Neural progenitor cell (in vitro differentiated cells): ENCODE measurements around the gene CPT1B. TPM values are rescaled to one million over a fixed set of nuclear protein-coding genes. Genes with fewer than 3 reads are reported as not detected.

Source experiments
- DNase-seq: peaks from one replicate; pipeline ENCODE4 v3.0.0-alpha.2; 2016; ENCODE audit warnings: low spot score
- H2AFZ ChIP-seq: fragments of 200-600 bp; sonication (generic); replicated peaks from 2 replicates; pipeline ENCODE4 v1.6.1; 2016; ENCODE audit warnings: antibody characterized with exemption
- H3F3A ChIP-seq: fragments of 200-600 bp; sonication (generic); 2 replicates; pipeline ENCODE4 v1.6.1; 2016; ENCODE audit warnings: antibody characterized with exemption, low read depth
- H3K27ac ChIP-seq: fragments of 200-600 bp; sonication (generic); 2 replicates; pipeline ENCODE4 v1.5.1; 2016; ENCODE audit warnings: mild to moderate bottlenecking
- H3K27me3 ChIP-seq: fragments of 200-600 bp; sonication (generic); 2 replicates; pipeline ENCODE4 v1.6.1; 2016; ENCODE audit warnings: mild to moderate bottlenecking, moderate library complexity
- H3K36me3 ChIP-seq: fragments of 200-600 bp; sonication (generic); 2 replicates; pipeline ENCODE4 v1.5.1; 2016
- H3K4me1 ChIP-seq: fragments of 200-600 bp; sonication (generic); 2 replicates; pipeline ENCODE4 v1.6.1; 2016; ENCODE audit warnings: mixed run types
- H3K4me2 ChIP-seq: fragments of 200-600 bp; sonication (generic); 2 replicates; pipeline ENCODE4 v1.6.1; 2016
- H3K4me3 ChIP-seq: fragments of 200-600 bp; sonication (generic); 2 replicates; pipeline ENCODE4 v1.5.1; 2016
- H3K79me2 ChIP-seq: fragments of 200-600 bp; sonication (generic); 2 replicates; pipeline ENCODE4 v1.6.1; 2016; ENCODE audit warnings: low read depth
- H3K9ac ChIP-seq: fragments of 200-600 bp; sonication (generic); 2 replicates; pipeline ENCODE4 v1.6.1; 2016
- H3K9me3 ChIP-seq: fragments of 200-600 bp; sonication (generic); 2 replicates; pipeline ENCODE4 v1.5.1; 2016; ENCODE audit warnings: low read depth
- H4K20me1 ChIP-seq: fragments of 200-600 bp; sonication (generic); 2 replicates; pipeline ENCODE4 v1.6.1; 2016; ENCODE audit warnings: low read depth
- H3K27ac Mint-ChIP-seq: 3 replicates; pipeline ENCODE4 v1.8.0; 2021; ENCODE audit warnings: mixed read lengths
- H3K27me3 Mint-ChIP-seq: 2 replicates; pipeline ENCODE4 v1.8.0; 2022; ENCODE audit warnings: low read depth, mild to moderate bottlenecking, inconsistent platforms, moderate library complexity, mixed read lengths; ENCODE audit not compliant: insufficient read depth
- H3K36me3 Mint-ChIP-seq: 3 replicates; pipeline ENCODE4 v1.8.0; 2021; ENCODE audit warnings: mixed read lengths
- H3K4me1 Mint-ChIP-seq: 3 replicates; pipeline ENCODE4 v1.8.0; 2021; ENCODE audit warnings: mixed read lengths
- H3K4me3 Mint-ChIP-seq: 3 replicates; pipeline ENCODE4 v1.8.0; 2021; ENCODE audit warnings: mild to moderate bottlenecking, moderate library complexity, mixed read lengths
- H3K9me3 Mint-ChIP-seq: 3 replicates; pipeline ENCODE4 v1.8.0; 2020; ENCODE audit warnings: mixed read lengths
- EZH2 ChIP-seq: fragments of 200-600 bp; sonication (generic); IDR thresholded peaks from 2 replicates; pipeline ENCODE4 v1.6.1; 2017; ENCODE audit warnings: antibody characterized with exemption, mild to moderate bottlenecking, moderate library complexity
- EZH2phosphoT487 ChIP-seq: fragments of 200-600 bp; sonication (generic); IDR thresholded peaks from 2 replicates; pipeline ENCODE4 v1.6.1; 2017; ENCODE audit warnings: antibody characterized with exemption
- total RNA-seq: library from RNA; depleted of rRNA; stranded (reverse); fragments of >200 nt; gene quantifications from 2 replicates; pipeline ENCODE4 v1.2.3, GENCODE V29; 2015; ENCODE audit warnings: low replicate concordance
- TF ChIP-seq, protein P1 (sequence below): fragments of 200-600 bp; sonication (generic); IDR thresholded peaks from 2 replicates; pipeline ENCODE4 v1.5.1; 2017; ENCODE audit warnings: antibody characterized with exemption, mild to moderate bottlenecking

Gene CPT1B
- total RNA-seq, 1 donor from 2014 or later = 33.9 TPM

DNA sequence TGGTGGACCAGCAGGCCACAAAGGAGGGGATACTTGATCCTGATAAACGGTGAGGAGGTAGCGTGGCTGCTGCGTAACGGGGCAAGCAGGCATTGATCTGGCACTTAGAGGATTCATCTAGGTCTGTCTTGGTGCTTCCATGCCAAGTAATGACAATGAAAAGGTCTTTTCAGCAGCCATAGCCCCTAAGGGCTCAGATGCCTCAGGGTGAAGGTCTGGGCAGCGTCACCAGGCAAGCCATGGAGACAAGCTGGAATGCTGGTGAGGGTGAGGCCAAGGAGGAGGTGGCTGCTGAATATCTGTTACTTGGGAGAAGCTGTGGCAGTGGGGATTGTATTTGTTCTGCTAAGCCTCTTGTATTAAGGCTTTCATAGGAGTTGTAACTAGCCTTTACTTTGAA is 9.2 kb upstream of the CPT1B start:
- Mint-ChIP-seq H3K27ac (no peak overlapping the region), H3K27me3 (peaks cover 8% of the 10 kb centered on the region), H3K4me3 (no peak overlapping the region), H3K36me3 (no peaks in the 10 kb centered on the region), H3K9me3 (no peaks in the 10 kb centered on the region), H3K4me1 (peaks cover 10% of the 10 kb centered on the region)
- H3K27ac ChIP-seq = no peak overlapping the region
- H4K20me1 ChIP-seq = no peaks in the 10 kb centered on the region
- no peak overlapping the region for H2AFZ ChIP-seq
- H3K27me3 ChIP-seq = peaks cover 4% of the 10 kb centered on the region
- H3K9ac ChIP-seq = no peak overlapping the region
- no peaks in the 10 kb centered on the region for H3K36me3 ChIP-seq
- H3K4me2 ChIP-seq = no peak overlapping the region
- DNase-seq = no peak
- TF ChIP-seq, protein P1, sequence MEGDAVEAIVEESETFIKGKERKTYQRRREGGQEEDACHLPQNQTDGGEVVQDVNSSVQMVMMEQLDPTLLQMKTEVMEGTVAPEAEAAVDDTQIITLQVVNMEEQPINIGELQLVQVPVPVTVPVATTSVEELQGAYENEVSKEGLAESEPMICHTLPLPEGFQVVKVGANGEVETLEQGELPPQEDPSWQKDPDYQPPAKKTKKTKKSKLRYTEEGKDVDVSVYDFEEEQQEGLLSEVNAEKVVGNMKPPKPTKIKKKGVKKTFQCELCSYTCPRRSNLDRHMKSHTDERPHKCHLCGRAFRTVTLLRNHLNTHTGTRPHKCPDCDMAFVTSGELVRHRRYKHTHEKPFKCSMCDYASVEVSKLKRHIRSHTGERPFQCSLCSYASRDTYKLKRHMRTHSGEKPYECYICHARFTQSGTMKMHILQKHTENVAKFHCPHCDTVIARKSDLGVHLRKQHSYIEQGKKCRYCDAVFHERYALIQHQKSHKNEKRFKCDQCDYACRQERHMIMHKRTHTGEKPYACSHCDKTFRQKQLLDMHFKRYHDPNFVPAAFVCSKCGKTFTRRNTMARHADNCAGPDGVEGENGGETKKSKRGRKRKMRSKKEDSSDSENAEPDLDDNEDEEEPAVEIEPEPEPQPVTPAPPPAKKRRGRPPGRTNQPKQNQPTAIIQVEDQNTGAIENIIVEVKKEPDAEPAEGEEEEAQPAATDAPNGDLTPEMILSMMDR = no peak
- TF ChIP-seq EZH2phosphoT487 (no peak), EZH2 (no peak)
- H3K9me3 ChIP-seq = no peaks in the 10 kb centered on the region
- peaks cover 4% of the 10 kb centered on the region for H3K4me1 ChIP-seq
- no peaks in the 10 kb centered on the region for H3K79me2 ChIP-seq
- H3K4me3 ChIP-seq = no peak overlapping the region
- peaks cover 10% of the 10 kb centered on the region for H3F3A ChIP-seq

DNA sequence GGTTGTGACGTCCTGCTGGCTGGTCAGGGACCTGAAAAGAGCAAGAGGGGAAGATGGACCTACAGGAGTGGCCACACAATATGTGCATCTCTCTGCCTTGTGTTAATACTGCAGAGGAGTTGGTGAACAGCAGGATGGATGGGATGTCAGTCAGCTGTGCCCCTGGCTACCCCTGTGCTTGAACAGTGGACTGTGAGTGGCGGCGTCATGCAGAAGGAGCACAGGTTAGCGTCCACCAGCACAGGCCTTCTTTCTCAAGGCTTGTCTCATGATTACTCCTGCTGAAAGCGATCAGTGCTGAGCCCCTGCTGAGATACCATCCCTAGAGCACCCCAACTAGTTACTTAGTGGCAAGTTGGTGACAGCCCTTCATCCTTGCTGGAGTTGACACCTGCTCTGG is 8.2 kb upstream of the CPT1B start:
- Mint-ChIP-seq H3K36me3 (no peaks in the 10 kb centered on the region), H3K27me3 (peaks cover 8% of the 10 kb centered on the region), H3K9me3 (no peaks in the 10 kb centered on the region), H3K4me1 (peaks cover 10% of the 10 kb centered on the region), H3K27ac (no peak overlapping the region), H3K4me3 (no peak overlapping the region)
- DNase-seq = no peak
- Histone ChIP-seq H3K79me2 (peaks cover 6% of the 10 kb centered on the region), H2AFZ (no peak overlapping the region), H3K4me1 (peaks cover 4% of the 10 kb centered on the region), H3K4me3 (no peak overlapping the region), H3F3A (peaks cover 19% of the 10 kb centered on the region), H3K36me3 (no peaks in the 10 kb centered on the region), H3K9me3 (no peaks in the 10 kb centered on the region), H3K9ac (no peak overlapping the region), H4K20me1 (no peaks in the 10 kb centered on the region), H3K27ac (no peak overlapping the region), H3K4me2 (no peak overlapping the region), H3K27me3 (peaks cover 4% of the 10 kb centered on the region)
- TF ChIP-seq, protein P1 = no peak
- TF ChIP-seq EZH2phosphoT487 = no peak
- no peak for TF ChIP-seq EZH2

DNA sequence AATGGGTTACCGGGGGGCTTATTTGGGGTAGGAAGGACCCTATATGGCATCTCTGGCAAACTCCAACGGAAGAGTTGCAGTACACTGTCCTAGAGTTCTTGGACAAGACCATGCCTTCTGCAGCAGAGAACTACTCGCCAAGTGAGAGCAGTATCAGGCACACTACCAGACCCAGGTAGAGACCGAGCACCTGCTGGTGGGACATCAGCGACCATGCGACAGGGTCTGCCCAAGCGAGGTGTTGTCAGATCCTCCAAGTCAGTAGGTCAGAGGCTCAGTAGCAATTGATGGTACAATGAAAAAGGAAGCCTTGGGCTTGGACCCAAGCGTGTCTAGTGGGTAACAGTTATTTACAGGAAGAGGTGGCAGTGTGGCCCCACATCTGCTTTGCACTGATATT is 7.6 kb upstream of the CPT1B start:
- Histone ChIP-seq H3K4me2 (no peak overlapping the region), H3K27me3 (peaks cover 4% of the 10 kb centered on the region), H3K4me3 (no peak overlapping the region), H3K27ac (no peak overlapping the region), H2AFZ (no peak overlapping the region), H3K4me1 (peaks cover 4% of the 10 kb centered on the region), H3F3A (peaks cover 19% of the 10 kb centered on the region), H3K9me3 (no peaks in the 10 kb centered on the region), H3K9ac (no peak overlapping the region), H4K20me1 (no peaks in the 10 kb centered on the region), H3K36me3 (no peaks in the 10 kb centered on the region), H3K79me2 (peaks cover 12% of the 10 kb centered on the region)
- H3K27me3 Mint-ChIP-seq = peaks cover 8% of the 10 kb centered on the region
- no peak overlapping the region for H3K4me3 Mint-ChIP-seq
- H3K36me3 Mint-ChIP-seq = no peaks in the 10 kb centered on the region
- H3K9me3 Mint-ChIP-seq = no peaks in the 10 kb centered on the region
- no peak for DNase-seq
- TF ChIP-seq, protein P1 = no peak
- no peak for TF ChIP-seq EZH2phosphoT487
- no peak for TF ChIP-seq EZH2
- H3K27ac Mint-ChIP-seq = no peak overlapping the region
- H3K4me1 Mint-ChIP-seq = peaks cover 10% of the 10 kb centered on the region
